HepG2 (cell line): ENCODE measurements around the gene ADGRF1. TPM values are rescaled to one million over a fixed set of nuclear protein-coding genes. Genes with fewer than 3 reads are reported as not detected.

Experiments
- ATF3 ChIP-seq: sonication (generic); formaldehyde crosslinking; IDR thresholded peaks from 2 replicates; pipeline ENCODE4 v1.4.0; 2020; ENCODE audit warnings: missing genetic modification reagents
- KAT7 ChIP-seq: IDR thresholded peaks from 2 replicates; pipeline ENCODE4 v1.6.1; 2018; ENCODE audit warnings: borderline replicate concordance, missing compliant biosample characterization
- NR1H2 ChIP-seq: sonication (generic); formaldehyde crosslinking; IDR thresholded peaks from 2 replicates; pipeline ENCODE4 v1.8.1; 2022; ENCODE audit warnings: low read depth, missing genetic modification reagents, borderline replicate concordance
- POGK ChIP-seq: sonication (generic); formaldehyde crosslinking; conservative IDR thresholded peaks from 2 replicates; pipeline ENCODE4 v1.8.0; 2022; ENCODE audit warnings: mild to moderate bottlenecking, moderate library complexity, missing genetic modification reagents
- SOX5 ChIP-seq: IDR thresholded peaks from 2 replicates; pipeline ENCODE4 v1.6.1; 2016; ENCODE audit warnings: borderline replicate concordance
- SPEN ChIP-seq: sonication (generic); formaldehyde crosslinking; IDR thresholded peaks from 2 replicates; pipeline ENCODE4 v1.5.1; 2020; ENCODE audit warnings: low read depth, mild to moderate bottlenecking, missing genetic modification reagents
- SRSF1 ChIP-seq: fragments of 200-400 bp; formaldehyde crosslinking; optimal IDR thresholded peaks from 2 replicates; pipeline ENCODE3; 2017; ENCODE audit warnings: mild to moderate bottlenecking, low read depth, low read length, moderate library complexity
- ZNF646 ChIP-seq: sonication (generic); formaldehyde crosslinking; IDR thresholded peaks from 2 replicates; pipeline ENCODE4 v1.9.0; 2021; ENCODE audit warnings: mild to moderate bottlenecking, missing genetic modification reagents
- ZNF768 ChIP-seq: sonication (generic); formaldehyde crosslinking; IDR thresholded peaks from 2 replicates; pipeline ENCODE4 v1.4.0; 2020; ENCODE audit warnings: missing genetic modification reagents
- ZSCAN20 ChIP-seq: sonication (generic); formaldehyde crosslinking; IDR thresholded peaks from 2 replicates; pipeline ENCODE4 v1.4.0; 2020; ENCODE audit warnings: missing genetic modification reagents, mild to moderate bottlenecking, borderline replicate concordance
- polyA plus RNA-seq, 8 experiments: library from polyadenylated mRNA; depleted of rRNA in 3 of 8; stranded (reverse) in 7 of 8; unstranded in 1 of 8; fragments of >200 nt; fragmentation: Illumina TruSeq in 4 of 8; extraction: Trizol in 4 of 8; gene quantifications; 2 replicates each; pipeline versions ENCODE4 v1.2.1 to v1.2.3, GENCODE V29; 2011 to 2016; ENCODE audit warnings: low read depth in 4 of 8, missing spikeins in 1 of 8, mixed read lengths in 1 of 8; ENCODE audit not compliant: insufficient read depth in 1 of 8
- total RNA-seq, 5 experiments: library from RNA; depleted of rRNA; stranded (reverse); fragments of >200 nt; fragmentation: Illumina TruSeq; extraction: Trizol; gene quantifications; 2 replicates each; pipeline ENCODE4 v1.2.3, GENCODE V29; 2016; ENCODE audit warnings: low read depth in 1 of 5
- TF ChIP-seq, protein P1 (sequence below): sonication (generic); formaldehyde crosslinking; IDR thresholded peaks from 2 replicates; pipeline ENCODE4 v1.8.1; 2023; ENCODE audit warnings: mild to moderate bottlenecking, missing genetic modification reagents
- TF ChIP-seq, protein P2 (sequence below): sonication (generic); formaldehyde crosslinking; conservative IDR thresholded peaks from 2 replicates; pipeline ENCODE4 v1.4.0; 2020; ENCODE audit warnings: missing genetic modification reagents

Gene ADGRF1
- total and polyA plus RNA-seq, 2 of the 13 experiments (the other 11 are each of a cell fraction or from before 2014, with no cell fraction given), result not detected

DNA sequence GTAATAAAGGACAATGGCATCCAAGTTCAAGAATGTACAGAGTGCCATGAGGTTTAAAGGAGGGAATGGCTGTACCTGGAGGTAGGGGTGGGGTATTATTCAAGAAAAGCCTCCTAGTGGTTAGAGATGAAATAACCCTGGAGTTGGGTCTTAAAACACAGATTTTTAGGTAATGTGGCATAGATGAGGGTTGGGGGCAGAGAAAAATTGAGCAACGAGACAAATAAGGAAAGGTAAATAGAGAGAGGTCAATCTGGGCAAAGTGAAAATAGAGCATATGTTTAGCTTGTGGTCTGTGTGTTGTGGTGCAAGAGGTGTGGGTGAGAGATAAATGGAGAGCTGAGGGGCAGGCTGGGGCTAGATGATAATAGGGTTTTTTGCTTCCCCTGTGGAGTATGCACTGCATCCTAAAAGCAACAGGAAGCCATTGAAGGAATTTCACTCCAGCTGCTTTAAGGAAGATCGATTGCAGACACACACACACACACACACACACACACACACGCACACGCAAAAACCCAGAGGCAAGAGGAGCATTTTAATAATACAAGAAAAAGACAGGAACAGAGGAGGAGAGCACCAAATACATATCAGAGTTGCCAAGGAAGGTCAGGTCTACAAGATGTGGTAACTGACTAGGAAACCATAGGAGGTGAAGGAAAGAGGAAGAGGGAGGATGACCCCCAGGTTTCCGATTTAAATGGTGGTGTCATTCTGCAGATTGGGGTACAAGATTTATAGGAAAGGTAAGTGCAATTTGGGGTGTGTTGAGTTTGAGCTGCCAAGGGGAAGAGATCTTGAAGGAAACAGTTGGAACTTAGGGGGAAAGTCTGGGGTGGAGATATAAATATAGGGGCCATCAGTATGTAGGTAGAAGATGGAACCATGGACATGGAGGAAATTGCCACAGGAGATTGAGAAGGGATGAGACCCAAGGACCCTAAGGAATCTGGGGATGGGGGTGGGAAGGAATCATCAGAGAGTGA is 31.3 kb upstream of the ADGRF1 start (continued):
- TF ChIP-seq ZNF646 (CRISPR knock-in tag), result peak; percentile 96
- no peak for TF ChIP-seq ZNF768 (CRISPR knock-in tag)
- TF ChIP-seq SOX5, result peak; percentile 97
- TF ChIP-seq POGK (CRISPR knock-in tag), result 0 out of 2 replicates have a peak, but pooled peaks have one; percentile 65
- TF ChIP-seq KAT7 (CRISPR knock-in tag), result peak; percentile 90; the same call in 1 of the 2 replicates
- TF ChIP-seq, protein P1, sequence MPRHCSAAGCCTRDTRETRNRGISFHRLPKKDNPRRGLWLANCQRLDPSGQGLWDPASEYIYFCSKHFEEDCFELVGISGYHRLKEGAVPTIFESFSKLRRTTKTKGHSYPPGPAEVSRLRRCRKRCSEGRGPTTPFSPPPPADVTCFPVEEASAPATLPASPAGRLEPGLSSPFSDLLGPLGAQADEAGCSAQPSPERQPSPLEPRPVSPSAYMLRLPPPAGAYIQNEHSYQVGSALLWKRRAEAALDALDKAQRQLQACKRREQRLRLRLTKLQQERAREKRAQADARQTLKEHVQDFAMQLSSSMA (CRISPR knock-in tag), result 0 out of 2 replicates have a peak, but pooled peaks have one; percentile 24
- peak; percentile 78 for TF ChIP-seq ATF3
- TF ChIP-seq SPEN, result peak; percentile 63; the same call in 1 of the 2 replicates
- no peak; the same call in 1 of the 2 replicates for TF ChIP-seq ZSCAN20 (CRISPR knock-in tag)
- TF ChIP-seq, protein P2, sequence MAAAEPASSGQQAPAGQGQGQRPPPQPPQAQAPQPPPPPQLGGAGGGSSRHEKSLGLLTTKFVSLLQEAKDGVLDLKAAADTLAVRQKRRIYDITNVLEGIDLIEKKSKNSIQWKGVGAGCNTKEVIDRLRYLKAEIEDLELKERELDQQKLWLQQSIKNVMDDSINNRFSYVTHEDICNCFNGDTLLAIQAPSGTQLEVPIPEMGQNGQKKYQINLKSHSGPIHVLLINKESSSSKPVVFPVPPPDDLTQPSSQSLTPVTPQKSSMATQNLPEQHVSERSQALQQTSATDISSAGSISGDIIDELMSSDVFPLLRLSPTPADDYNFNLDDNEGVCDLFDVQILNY (CRISPR knock-in tag), result no peak
- TF ChIP-seq NR1H2 (CRISPR knock-in tag), result no peak
- no peak for TF ChIP-seq SRSF1
